HG02943 (cell line): ENCODE data around the gene PSAT1.
A peak's percentile ranks its signal among the peaks of the same experiment; 100 is the strongest.
"Not testable (repeated sequence)": the region's sequence is repeated elsewhere in the genome, so short reads cannot be mapped to it uniquely, and the experiment has no call there.

Experiments used
- ATAC-seq: cut with Tn5 transposase; IDR thresholded peaks from one replicate; pipeline ENCODE4 v1.9.1; 2021; ENCODE audit warnings: mild to moderate bottlenecking, low read depth, moderate library complexity; ENCODE audit not compliant: unreplicated experiment

The PSAT1 gene

DNA sequence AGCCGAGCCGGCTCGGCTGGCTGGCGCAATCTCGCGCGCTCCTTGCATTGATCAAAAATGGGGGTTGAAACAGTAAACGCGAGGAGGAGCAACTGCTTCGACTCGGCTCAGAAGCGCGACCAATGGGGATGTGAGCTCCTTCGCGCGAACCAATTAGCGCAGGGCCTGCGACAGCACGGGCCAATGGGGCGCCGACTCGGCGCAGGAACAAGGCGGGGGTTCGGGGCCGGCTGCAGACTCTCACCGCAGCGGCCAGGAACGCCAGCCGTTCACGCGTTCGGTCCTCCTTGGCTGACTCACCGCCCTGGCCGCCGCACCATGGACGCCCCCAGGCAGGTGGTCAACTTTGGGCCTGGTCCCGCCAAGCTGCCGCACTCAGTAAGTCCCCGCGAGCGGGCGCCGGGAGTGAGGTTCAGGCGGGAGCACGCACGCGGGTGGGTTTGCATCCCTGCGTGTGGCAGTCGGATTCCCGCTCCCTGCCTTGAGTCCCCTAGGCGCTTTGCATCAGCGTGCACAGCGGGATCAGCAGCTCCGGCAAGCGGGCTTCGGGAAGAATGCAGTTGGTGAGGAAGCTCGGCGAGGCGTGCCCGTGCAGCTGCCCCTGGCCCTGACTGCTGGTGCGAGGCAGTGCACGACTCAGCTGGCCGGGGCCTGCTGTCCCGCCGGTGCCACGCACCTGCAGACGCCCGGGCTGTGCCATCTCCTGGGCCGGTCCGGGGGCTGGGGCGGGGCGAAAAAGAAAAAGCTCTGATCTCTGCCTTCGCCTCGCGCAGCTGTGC is at the start of gene PSAT1:
Gene PSAT1 (plus strand): TSS at position 233 of the 779 bp plus-strand sequence. CDS start 86 bp downstream, at position 319.
- ATAC-seq, result peak; percentile 97

DNA sequence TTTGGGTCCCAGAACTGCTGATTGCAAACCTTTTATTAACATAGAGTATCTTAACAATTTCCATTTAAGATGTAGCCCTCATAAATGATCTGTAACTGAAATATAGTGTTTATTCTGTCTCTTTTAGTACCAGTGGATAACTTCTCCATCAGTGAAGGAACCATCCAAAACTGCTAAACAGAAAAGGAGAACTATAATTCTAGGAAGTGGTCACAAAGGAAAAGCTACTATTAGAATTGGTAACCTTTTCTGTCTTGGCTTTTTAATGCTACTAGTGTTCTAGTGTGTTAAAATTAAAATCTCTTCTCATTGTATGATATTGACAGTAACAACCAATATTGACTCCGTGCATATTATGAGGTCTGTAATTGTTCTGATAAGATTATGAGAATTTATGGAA is 48.3 kb upstream of the PSAT1 start:
- ATAC-seq, result no peak

GRCh38 chr9:78249542-78249941 is 47.4 kb upstream of the PSAT1 start:
- no peak for ATAC-seq

DNA sequence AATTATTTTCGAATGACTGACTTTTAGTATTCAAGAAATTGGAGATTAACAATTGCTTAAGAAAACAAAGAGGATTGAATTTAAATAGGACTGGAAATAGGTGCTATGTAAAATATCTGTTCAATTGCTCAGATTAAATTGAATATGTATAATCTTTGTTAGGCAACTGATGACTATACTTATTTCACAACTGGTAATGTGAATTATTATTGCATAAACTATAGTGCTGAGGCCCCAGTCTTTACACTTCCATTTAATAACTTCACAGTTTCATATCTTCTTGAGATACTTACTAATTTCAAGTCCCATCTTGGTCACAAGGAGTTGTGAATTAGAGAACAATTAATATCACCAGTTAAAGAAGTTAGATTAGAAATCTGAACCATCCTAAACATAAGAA is 44.3 kb upstream of the PSAT1 start:
- ATAC-seq, result no peak

DNA sequence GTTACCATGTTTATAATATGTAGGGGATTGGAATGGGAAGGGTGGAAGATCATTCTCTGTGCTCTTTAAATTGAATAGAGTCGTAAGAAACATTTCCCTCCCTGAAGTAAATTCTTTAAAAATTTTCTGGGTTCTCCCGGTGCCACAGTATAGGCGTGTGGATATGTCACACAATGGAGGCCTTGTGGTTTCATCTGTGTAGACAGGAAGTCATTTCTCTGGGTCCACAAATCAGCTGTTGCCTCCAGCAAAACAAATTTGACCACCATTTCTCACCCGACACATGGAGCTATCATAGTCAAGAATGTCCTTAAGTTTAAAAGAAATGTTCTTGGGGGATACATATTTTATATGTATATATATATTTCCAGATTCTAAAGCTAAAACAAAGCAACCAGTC is 43.6 kb upstream of the PSAT1 start:
- no peak for ATAC-seq

DNA sequence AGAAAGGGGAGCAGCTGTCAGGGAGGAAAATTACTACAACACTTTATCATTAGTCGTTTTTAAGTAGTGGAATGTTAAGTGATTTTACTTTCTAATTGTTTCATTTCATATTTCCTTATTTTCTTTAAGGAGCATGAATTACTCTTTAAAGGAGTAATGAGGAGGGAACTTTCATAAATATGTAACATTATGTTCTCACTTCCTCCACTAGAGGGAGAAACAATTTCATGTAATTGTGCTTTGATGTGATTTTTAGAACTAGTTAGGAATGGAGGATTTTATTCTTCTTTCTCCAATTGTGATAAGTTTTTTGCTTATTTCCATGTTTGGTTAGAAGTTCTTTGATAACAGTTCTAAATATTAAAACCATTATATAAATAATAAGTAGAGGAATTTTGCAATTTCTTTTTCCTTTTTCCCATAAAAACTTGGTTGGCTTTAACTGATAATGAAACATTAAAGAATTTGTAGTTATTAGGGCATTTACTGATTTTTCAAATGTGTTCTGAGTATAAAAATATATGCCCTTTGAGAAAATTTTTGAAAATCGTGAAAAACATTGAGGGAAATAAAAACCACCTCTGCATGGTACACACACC is 35.4 kb upstream of the PSAT1 start:
- no peak for ATAC-seq

DNA sequence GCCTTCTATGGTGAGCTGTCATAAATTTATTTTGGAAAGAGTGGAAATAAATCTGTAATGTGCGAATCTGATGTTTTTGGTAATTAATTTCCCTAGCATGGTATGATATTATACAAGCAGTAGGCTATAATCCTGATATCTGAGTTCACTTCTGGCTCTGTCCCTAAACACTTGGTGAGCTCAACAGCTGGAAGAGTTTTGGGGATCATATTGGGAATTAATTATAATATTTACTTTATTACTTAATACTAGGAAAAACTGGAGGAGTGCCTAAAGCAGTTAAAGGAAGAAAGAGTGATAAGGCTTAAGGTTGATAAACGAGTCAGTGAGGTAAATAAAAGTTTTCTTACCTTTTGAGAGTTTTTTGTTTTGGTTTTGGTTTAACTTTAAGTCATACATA is 34.3 kb upstream of the PSAT1 start:
- no peak for ATAC-seq

GRCh38 chr9:78267889-78268288 is 29.0 kb upstream of the PSAT1 start:
- no peak for ATAC-seq

DNA sequence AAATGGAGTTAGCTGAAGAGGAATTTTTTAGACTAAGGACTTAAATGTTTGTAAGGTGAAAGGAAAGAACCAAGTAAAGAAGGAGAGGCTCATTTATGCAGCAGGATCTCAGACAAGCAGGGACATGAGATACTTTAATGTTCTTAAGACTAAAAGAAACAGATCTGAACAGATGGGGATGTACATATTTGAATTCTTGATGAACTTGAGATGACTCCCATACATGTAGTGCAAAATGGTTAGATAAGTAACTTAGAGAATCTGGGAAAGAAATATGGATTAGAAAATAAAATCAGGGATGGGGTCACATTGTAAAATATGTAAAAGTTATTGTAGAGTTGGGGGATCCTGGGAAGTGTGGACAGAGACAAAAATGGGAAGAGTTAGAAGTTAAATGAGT is 27.1 kb upstream of the PSAT1 start:
- no peak for ATAC-seq

GRCh38 chr9:78272307-78272706 is 24.6 kb upstream of the PSAT1 start:
- no peak for ATAC-seq

GRCh38 chr9:78273761-78274160 is 23.2 kb upstream of the PSAT1 start:
- ATAC-seq, result no peak

DNA sequence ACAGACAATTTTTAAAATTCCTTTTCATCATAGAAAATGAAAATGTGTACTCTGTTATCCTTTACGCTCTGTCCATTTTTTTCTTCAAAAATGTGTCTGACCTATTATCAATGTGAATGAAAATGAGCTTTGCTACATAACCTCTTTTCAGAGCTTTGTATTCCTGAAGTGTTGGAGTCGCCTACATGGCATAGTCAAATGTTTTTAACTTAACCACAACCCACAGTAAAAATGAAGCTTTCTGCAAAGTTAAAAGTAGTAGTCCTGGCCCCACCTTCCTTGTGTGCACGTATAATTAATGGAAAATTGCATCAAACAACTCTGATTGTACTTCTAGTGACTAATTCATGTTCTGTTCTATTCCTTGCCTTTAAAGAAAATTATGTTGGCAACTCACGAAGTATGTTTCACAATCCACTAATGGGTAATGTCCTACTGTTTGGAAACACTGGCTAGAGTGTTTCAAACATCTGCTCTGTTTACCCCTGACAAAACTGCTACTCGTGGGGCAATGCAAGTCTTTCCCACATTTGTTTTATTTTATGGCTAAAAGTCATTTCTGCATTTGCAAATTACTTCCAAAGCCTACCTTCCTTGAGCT is 18.6 kb upstream of the PSAT1 start:
- no peak for ATAC-seq

- no peak for ATAC-seq
Observed at GRCh38 chr9:78278801-78279200, 18.1 kb upstream of the PSAT1 start.

GRCh38 chr9:78280982-78281668 is 15.8 kb upstream of the PSAT1 start:
- ATAC-seq, result no peak

GRCh38 chr9:78284181-78284580 is 12.7 kb upstream of the PSAT1 start:
- not testable (repeated sequence) for ATAC-seq

DNA sequence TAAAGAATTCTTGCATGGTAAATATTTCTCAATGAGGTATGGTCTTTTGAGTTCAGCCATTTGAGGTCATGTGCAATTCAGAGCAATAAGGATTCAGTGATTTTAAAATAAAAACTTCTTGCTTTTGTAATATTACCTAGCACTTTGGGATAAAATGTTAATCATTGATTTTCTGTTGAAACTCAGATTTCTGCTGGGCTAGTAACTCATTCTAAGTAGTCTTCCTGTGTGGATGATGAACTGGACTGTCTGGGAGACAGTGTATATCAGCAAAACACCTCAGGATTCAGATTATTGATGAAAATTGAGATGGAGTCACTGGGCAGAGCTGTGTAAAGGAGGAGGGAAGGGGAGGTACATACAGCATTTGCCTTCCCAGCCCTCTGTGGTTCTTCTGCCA is 10.8 kb upstream of the PSAT1 start:
- ATAC-seq, result no peak

GRCh38 chr9:78286946-78287388 is 10.0 kb upstream of the PSAT1 start:
- no peak for ATAC-seq

DNA sequence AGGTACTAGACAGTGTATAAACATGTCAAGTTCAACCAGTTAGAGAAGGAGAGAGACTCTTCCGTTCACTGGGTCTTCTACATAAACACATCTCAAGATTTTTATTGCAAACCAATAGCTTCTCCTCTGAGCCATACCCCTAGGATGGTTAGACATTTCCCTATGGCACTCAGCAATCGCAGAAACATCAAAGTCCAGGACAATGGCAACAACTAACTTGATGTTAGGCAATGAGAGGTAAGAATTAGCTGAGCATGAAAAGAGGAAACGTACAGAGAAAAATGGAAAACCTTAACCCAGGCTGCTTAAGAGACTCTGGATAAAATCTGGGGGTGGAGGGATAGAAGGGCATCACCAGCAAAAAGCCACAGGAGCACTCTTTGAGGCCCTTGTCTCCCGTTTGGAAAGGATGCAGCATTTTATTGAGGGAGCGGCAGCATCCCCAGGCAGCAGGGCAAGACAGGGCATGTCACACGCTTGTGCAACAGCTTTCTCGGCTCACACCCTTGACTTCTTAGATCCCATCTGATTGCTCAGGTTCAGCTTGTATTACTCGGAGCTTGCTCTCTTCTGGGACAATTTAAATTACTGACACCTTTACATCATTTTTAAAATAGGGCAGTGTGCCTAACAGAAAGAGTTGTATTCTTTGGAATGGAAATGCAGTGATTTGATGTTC is 8.6 kb upstream of the PSAT1 start:
- no peak for ATAC-seq

DNA sequence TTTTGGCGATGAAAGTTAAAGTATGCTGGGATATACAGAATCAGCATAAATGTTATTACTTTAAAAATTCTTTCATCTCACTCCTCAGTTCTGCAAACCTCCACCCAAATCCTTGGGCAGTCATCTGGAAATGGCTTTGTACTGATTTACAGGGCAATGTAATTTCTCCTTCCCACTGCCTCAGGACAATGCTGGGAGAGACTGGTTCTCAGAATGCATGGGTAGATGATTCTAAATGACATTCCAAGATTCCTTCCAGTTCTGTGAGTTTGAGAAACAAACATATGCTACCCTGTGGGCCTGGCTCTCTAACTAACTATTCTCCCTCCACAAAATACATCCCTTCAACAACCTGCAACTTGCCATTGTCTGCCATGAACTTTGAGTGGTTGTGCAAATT is 7.5 kb upstream of the PSAT1 start:
- ATAC-seq, result no peak

DNA sequence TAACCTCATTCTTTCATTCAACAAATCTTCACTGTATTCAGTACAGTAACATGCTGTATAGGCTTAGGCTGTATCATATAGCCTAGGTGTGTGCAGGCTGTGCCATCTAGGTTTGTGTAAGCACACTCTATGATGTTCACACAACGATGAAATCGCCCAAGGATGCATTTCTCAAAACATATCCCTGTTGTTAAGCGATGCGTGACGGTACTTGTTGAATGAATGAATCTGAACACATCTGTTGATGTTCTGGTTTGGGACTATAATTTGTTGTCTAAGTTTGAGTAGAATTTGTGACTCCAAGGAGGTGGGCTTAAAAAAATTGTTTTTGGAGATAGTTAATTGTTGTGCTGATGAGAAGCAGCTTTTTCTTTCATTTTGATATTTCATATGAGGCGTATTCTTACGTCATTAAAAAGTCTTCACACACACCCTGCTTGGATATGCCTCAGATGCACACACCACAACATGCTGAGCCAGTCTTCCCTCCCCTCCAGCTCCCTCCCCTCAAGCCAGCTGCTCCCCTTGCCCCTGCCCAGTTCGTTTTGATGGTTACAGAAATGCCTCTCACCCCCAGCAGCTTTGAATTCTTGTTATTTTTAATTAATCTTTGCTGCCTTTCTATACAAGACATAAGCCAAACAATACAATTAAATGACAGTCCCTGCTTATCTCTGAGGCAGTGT is 5.5 kb upstream of the PSAT1 start:
- no peak for ATAC-seq
